ENCODE measurements around the gene SUPV3L1.

SUPV3L1 gene

DNA sequence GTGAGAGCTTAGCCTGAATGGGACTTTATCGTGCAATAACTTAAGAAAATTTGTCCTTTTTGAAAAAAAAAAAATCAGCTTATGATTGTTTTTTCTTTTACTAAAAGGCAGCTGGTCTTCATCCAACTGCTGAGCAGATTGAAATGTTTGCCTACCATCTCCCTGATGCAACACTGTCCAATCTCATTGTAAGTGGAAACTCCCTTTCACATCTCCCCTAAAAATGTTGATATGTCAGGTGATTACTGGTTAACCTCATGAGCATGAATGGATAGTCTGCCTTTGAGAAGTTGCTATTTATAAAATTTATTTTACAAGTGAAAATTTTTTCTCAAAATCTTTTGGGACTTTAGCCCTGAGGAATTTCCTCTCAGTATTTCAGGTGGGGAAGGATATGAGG, 22.3 kb downstream of the SUPV3L1 start:
- no peak for DNase-seq (ENCODE audit: low spot score)

DNA sequence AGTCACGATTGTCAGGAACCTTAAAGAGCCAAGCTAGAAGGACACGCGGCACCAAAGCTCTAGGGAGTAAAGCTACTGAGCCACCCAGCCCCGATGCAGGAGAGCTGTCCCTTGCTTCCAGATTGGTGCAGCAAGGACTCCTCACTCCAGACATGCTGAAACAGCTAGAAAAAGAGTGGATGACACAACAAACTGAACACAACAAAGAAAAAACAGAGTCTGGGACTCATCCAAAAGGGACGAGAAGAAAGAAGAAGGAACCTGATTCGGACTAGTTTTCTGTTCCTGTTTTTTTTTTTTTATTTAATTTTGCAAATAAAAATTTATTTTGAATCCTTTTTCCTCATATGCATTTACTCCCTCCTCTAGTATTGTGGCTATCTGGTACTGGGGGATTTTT, 28.7 kb downstream of the SUPV3L1 start:
- no peak for DNase-seq (ENCODE audit: low spot score)

DNA sequence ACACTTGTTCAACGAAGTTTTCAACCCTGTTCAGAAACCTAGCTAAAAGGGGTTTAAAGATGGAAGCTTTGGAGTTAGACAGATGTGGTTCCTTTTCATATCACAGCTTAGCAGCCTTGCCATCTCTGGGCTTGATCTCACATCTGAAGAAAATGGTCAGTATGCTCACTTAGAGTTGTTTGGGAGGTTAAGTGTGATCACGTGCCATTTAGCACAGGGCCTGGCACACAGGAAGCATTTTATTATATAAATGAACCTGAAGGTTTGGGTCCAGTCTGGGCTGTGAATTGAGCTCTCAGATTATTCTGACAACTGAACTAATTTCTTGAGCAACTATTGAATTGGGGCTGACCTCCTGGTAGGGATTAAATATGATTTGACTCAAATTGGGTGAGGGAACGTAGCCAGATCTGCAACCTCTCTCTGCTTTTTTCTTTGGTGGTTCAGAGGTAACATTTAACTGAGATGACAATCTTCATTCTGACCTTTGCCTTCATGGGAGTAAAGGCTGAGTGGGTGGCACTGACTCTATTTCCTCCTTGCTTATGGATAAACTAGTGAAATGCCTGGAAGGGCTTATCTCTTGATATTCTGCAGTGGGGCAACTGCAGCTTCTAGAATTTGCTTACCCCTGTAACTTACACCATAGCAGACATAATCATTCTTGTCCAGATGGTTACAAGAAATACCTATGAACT, 29.9 kb downstream of the SUPV3L1 start:
- DNase-seq (ENCODE audit: low spot score): no peak

DNA sequence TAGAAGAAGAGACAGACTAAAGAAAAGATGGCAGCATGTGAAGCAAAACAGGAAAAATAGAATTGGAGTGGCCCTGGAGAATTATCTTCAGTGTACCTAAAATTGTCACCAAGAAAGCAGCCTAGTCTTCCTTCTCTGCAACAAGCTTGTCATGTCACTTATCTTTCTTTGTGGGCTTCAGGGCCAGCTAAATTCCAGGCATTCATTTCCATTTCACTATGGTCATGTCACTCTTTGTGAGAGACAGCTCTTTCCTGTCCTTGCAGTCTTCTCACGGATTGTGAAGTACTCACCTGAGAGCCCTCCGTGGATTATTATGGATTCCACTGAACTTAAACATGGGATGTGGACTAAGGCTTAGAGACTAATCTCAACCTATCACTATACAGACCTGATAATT, 31.1 kb downstream of the SUPV3L1 start:
- DNase-seq (ENCODE audit: low spot score): no peak

DNA sequence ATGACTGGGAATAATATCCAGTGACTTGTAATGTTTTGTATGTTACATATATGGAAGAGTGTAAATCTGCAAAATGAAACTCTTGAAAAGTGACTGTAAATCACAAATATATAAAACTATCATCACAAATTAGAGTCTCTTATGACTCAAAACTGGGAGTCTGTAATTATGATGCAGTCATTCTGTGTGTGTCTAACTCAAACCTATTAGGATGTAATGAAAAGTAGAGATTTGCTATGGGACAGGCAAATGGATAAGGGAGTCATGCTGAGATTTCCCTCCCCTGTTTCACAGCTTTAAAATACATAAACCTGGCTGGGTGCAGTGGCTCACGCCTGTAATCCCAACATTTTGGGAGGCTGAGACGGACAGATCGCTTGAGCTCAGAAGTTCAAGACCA, 31.5 kb downstream of the SUPV3L1 start:
- DNase-seq (ENCODE audit: low spot score): no peak

DNA sequence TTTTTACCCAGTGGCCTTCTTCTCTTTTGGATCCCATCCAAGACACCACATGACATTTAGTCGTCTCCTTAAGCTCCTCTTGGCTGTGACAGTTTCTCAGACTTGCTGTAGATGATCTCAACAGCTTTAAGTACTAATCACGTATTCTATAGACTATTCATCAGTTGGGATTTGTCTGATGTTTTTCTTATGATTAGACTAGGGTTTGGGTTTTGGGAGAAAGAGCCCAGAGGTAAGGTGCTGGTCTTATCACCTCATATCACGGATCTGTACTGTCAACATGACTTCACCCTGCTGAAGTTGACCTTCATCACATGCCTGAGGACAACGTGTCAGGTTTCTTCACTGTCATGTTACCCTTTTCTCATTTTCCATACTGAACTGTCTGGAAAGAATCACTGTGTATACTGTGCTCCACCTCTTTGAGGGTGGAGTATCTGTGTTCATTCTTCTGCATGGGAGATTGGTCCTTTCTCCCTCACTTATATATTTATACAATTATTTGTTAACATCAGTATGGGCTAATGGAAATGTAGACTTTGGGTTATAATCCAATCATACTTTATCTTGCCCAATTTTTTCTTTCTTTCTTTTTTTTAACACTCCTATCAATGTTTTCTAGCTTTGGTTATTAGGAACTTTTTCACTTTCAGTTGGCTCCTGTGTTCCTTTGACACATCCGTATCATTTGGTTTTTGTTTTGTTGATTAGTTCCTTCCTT, 33.7 kb downstream of the SUPV3L1 start:
- no peak for DNase-seq (ENCODE audit: low spot score)

DNA sequence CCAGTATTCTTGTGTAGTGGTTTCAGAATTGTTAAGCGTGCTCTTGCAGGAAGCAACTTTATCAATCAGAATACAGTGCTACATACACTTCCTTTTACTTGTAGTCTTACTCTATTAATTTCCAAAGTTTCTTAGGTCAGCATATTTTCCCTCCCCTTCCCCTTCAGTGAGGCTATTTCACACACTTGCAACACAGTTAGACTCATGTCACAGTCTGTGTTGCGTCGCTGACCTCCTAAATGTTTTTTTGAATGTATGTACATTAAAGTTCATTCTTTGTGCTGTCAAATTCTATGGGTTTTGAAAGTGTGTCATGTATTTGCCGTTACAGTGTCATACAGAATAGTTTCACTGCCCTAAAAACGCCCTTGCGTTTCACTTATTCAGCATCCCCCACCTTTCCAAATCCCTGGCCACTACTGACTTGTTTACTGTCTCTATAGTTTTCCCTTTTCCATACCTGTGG, 34.7 kb downstream of the SUPV3L1 start:
- no peak for DNase-seq (ENCODE audit: low spot score)

DNA sequence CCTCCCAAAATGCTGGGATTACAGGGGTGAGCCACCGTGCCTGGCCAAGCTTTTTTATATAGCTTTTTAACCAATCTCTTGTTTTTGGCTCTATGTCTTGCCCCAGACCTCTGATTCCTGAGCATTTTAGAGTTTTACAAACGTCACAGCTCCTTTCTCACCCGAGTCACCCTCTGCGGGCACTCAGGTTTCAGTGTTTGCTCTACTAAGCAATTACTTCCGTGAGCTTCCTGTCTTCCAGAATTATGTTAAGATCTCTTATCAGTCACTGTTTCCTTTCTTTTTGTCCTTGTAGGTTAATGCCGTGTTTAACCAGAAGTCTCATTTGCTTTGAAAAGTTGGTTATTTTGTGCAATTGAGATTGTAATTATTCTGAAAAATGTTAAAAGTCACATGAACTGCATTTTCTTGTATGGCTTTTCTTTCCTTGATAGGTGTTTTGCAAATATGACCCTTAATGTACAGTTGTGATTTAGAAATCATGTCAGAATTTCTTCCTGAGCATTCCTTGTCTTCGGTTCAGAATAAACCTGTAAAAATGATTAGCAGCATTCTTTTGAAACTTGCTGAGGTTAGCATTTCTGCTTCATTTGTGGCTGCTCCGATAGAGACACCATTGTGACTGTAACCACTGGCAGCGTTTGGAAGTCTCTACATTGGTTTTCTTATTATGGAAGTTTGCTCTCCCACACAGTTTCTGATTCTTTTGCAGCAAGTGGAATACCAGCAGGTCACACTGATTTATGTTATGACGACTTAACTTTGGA, 35.6 kb downstream of the SUPV3L1 start:
- DNase-seq (ENCODE audit: low spot score): no peak

DNA sequence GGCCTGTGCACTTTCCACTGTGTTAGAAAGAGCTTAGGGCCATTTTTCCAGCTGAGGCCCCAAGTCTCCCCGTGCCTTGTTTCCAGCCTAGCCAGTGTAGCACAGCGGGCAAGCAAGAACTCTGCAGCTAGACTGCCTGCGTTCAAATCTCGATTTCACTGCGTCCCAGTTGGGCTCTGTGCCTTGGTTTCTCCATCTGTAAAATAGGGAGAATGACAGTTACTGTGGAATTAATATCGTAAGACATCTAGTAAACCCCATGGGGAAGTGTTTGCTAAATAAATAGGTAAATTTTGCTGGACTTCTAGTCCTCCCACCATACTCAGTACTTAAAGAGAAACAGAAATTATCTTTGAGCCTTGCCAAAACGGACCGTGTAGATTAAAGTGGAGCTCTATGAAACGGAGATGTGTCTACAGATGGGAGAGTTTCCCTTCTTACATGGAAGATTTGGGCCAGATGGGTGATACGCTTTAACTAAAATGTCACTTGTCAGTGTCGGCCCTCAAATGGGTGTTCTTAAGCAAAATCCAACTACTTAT, 36.6 kb downstream of the SUPV3L1 start:
- DNase-seq (ENCODE audit: low spot score): no peak

DNA sequence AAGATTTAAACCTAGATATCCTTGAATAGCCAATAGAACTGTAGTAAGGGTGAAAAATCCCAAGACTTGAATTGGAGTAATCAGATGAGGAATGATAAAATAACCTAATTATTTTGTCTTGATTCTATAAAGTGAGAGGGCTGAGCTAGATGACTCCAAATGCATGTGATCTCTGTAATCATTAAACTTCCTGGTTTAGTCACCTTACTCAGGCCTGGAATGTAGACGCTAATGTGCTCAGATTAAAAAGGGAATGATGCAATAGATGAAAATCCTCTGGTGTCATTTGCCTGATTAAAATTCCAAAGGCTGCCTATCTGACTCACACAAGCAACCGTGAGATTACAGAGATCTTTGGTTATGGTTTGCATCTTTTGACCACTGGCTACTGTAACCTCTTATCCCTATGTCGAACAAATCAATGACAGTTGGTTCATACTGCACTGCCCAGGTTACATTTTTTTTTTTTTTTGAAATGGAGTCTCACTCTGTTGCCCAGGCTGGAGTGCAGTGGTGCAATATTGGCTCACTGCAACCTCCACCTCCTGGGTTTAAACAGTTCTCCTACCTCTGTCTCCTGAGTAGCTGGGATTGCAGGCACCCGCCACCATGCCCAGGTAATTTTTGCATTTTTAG, 37.2 kb downstream of the SUPV3L1 start:
- DNase-seq (ENCODE audit: low spot score): peak; percentile 96

DNA sequence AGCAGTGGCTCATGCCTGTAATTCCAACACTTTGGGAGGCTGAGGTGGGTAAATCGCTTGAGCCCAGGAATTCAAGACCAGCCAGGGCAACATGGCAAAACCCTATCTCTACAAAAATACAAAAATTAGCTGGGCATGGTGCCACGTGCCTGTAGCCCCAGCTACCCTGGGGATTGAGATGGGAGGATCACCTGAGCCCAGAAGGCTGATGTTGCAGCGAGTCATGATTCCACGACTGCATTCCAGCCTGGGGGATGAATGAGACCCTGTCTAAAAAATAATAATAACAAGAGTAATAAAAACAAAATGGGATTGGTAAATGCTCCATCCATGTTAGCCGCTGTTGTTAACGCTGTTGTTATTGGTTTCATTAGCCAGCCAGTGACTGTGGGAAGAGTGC, 38.8 kb downstream of the SUPV3L1 start:
- DNase-seq (ENCODE audit: low spot score): no peak

DNA sequence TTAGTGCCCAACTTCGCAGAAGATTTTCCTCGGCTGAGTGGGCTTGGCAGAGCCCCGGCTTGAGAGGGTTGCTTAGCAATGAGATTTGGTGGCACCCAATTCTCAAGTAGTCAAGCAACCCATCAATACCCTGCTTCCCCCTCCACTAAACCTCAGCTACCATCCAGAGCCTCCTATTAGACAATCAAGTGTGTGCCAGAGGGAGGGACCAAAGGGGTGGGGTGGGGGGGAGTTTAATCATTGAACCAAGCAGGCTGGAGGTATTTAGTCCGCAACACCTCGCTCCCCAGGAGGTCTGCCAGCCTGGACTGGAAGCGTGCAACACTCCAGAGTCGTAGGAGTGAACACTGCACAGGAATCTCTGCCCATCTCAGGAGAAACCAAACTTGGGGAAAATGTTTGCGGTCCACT, 40.0 kb downstream of the SUPV3L1 start, which contains the start of gene HKDC1:
HKDC1 (plus strand) TSS at position 292 of the 411 bp plus-strand sequence; CDS start at position 396, 104 bp downstream.
- DNase-seq (ENCODE audit: low spot score): no peak

DNA sequence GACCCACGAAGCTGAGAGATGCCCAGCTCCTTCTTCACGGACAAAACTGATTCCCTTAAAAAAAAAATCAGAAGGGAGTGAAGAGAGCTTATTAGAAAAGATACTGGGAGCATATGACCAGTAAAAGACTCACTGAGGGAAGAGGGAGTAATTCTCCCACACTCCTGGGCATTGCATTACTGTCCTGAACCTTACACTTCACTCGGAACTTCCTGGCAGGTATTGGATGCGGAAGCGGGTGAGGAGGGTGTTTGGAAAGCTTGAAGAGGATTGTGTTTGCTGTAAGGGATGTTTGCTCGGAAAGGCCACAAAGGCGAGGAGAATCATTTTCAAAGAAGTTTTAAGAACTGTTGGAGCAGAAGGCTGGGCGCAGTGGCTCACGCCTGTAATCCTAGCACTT, 40.5 kb downstream of the SUPV3L1 start:
- DNase-seq (ENCODE audit: low spot score): no peak

DNA sequence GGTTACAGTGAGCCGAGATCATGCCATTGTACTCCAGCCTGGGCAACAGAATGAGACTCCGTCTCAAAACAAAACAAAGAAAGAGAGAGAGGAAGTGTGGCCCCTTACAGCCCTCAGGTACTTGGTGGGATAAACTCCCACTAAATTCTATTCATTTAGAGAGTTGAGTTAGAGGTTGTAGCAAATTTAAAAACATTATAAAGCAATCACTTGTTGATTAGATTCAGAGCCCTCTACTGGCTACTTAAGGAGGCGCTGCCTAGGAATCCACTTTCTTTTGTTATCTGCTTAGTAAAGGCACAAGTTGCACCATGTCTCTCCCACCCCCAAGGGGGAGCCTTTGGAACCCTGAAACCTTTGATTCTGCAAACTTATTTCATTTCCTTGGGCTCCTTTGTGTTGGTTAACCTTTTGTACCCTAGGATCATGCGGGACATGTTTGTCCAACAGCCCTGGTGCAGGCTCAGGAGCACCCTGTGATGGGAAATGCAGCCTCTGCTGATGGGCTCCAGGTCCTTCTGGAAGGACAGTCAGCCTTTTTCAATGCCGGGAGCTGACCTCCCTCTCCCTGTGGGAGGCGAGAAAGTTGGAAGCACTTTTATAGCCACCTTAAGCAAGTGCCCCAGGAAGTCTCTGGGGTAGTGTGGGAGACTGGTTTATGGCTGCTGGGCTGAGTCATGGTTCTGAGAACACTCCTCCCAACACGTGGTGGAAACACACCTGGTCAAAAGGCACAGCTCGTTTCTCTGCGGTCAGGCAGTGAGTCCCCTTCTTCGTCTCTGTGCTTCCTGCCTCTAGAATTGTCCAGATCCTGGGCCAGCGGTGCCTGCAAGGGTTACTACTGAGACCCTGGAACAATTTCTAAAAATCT, 42.4 kb downstream of the SUPV3L1 start:
- peak; percentile 94 for DNase-seq (ENCODE audit: low spot score)

DNA sequence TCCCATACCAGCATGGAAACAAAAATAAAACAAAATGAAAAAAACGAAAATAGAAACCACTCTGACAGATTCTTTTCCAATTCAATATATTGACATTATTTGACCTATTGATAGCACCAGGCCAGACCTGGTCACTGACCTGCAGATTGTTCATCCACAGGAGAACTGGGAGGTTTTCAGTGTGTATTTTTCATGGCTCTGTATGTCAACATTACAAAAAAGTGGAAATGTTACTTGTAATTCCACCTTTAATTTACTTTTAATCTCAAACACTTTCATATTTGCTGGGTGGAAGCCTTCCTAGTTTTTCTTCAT, 43.0 kb downstream of the SUPV3L1 start:
- no peak for DNase-seq (ENCODE audit: low spot score)

DNA sequence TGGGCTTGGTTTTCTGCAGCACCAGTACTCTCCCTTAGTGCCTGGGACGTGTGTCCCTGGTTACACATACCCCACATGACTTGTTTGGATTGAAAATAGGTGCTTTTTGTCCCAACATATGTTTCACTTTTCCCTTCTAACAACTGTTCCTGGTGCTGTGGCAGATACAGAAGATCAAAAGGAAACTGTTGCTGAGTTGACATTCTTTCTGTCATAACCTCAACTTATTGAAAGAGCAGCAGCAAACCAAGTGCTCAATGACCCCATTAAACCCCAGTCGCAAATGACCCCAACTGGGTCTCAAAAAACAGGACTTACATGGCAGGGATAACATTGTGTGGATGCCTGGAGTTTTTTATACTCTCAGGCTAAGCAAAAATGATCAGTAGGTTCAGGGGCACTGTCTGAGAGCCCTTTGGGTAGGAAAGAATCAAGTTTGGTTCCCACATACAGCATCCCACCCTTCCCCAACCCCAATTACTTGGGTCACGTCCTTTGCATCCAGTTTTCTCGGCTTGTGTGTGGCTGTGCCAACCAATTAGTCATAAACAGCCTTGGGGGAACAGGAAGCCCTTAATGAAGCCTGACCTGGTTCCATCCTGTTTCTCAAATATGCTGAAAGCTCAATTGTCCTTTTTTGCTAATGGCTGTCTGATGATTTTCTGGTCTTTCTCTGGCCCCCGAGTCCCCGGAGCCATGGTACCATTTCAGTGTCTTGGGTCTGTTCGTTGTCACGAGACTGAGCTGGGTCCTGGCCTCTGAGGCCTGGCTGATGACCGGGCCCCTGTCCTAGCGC, 45.0 kb downstream of the SUPV3L1 start:
- no peak for DNase-seq (ENCODE audit: low spot score)

DNA sequence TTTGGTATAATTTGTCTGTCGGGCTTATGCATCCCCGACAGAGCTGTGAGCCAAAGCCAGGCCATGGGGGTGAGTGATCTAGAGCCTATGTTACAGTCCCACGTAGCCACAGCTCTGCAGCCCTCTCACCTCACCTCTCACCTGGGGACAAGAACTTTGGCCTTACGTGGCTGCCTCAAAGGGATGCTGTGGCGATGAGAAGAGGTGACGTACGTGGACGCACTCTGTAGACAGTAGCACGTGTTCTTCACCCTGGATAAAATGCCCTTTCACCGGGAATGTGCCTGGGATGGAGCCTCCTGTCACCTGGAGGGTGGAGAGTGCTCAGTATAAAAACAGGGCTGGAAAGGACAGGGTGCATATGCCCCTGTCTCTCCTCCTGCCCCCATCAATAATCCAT, 45.6 kb downstream of the SUPV3L1 start:
- no peak for DNase-seq (ENCODE audit: low spot score)

DNA sequence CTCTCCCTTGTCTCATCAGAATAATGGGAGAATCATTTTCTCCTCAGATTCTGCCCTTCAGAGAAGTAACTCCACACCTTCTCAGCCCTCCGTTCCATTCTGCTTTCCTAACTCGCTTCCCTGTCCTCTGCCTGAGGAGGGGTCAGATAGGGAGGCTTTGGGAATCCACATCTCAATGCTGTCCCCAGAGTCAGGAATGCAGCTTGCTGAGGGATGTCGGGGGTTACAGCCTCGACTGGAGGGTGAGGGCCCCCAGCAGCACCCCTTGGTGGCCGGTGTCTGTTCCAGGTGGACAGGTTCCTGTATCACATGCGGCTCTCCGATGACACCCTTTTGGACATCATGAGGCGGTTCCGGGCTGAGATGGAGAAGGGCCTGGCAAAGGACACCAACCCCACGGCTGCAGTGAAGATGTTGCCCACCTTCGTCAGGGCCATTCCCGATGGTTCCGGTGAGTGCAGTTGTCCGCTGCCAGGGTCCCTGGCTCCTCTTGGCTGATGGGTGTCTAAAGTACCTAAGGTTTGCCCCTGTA, 47.0 kb downstream of the SUPV3L1 start:
- no peak for DNase-seq (ENCODE audit: low spot score)

DNA sequence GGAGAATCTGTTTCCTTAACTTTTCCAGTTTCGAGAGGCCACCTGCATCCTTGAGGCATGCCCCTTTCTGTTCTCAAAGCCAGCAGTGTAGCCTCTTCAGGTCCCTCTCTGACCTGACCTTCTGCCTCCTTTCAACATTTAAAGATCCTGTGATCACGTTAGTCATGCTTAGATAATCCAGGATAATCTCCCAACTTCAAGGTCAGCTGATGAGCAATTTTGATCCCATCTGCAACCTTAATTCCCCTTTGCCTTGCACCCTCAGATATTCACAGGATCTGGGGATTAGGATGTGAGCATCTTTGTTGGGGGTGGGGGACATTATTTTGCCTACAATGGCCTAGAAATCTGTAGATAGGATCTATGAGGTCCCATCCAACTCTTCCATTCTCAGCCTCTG, 48.1 kb downstream of the SUPV3L1 start:
- DNase-seq (ENCODE audit: low spot score): no peak

DNA sequence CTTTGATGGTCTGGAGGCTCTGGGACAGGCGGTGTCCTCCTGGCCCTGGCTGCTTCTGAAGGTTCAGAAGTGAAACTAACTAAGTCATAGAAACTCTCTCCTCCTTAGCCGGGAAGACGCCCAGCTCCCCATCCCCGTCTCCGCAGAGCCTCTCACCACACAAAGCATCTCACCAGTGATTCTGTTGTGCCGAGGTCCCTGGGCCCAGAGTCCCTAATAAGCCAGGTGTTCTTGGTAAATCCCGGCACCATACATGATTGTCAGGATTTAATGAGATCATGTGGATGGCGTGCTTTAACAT, 49.5 kb downstream of the SUPV3L1 start:
- DNase-seq (ENCODE audit: low spot score): no peak
